ENCODE results near the gene AFAP1L2. TPM values are rescaled to one million over a fixed set of nuclear protein-coding genes. Genes with fewer than 3 reads are reported as not detected.
"Not testable (repeated sequence)": the region's sequence is repeated elsewhere in the genome, so short reads cannot be mapped to it uniquely, and the experiment has no call there.

Gene AFAP1L2
- total RNA-seq, 1 donor, result 7.3 TPM

GRCh38 chr10:114340816-114341215, 63.5 kb downstream of the AFAP1L2 start:
- H3K4me3 ChIP-seq (ENCODE audit: low read depth, low read length), result no peak overlapping the region
- no peak for TF ChIP-seq CTCF (IDR thresholded peaks at IDR 0.05; ENCODE audit: insufficient read depth, low read depth, low read length)
- no peak for DNase-seq (ENCODE audit: low read depth)

- H3K4me3 ChIP-seq (ENCODE audit: low read depth, low read length), result no peak overlapping the region
- no peak for TF ChIP-seq CTCF (IDR thresholded peaks at IDR 0.05; ENCODE audit: insufficient read depth, low read depth, low read length)
- peak; percentile 29 for DNase-seq (ENCODE audit: low read depth)
Measured at GRCh38 chr10:114337510-114338462, 66.5 kb downstream of the AFAP1L2 start.

- DNase-seq (ENCODE audit: low read depth), result no peak
- TF ChIP-seq CTCF (IDR thresholded peaks at IDR 0.05; ENCODE audit: insufficient read depth, low read depth, low read length), result no peak
- H3K4me3 ChIP-seq (ENCODE audit: low read depth, low read length), result no peak overlapping the region
Measured at GRCh38 chr10:114336823-114337509, 67.3 kb downstream of the AFAP1L2 start.

- no peak for TF ChIP-seq CTCF (IDR thresholded peaks at IDR 0.05; ENCODE audit: insufficient read depth, low read depth, low read length)
- peak; percentile 65 for DNase-seq (ENCODE audit: low read depth)
- no peak overlapping the region for H3K4me3 ChIP-seq (ENCODE audit: low read depth, low read length)
Measured at GRCh38 chr10:114335614-114336013, 68.7 kb downstream of the AFAP1L2 start.

GRCh38 chr10:114334301-114334700, 70.0 kb downstream of the AFAP1L2 start:
- peak; percentile 41 for DNase-seq (ENCODE audit: low read depth)
- no peak for TF ChIP-seq CTCF (IDR thresholded peaks at IDR 0.05; ENCODE audit: insufficient read depth, low read depth, low read length)
- H3K4me3 ChIP-seq (ENCODE audit: low read depth, low read length), result no peak overlapping the region

- not testable (repeated sequence) for DNase-seq (ENCODE audit: low read depth); H3K4me3 ChIP-seq (ENCODE audit: low read depth, low read length)
Measured at GRCh38 chr10:114333441-114333840, 70.9 kb downstream of the AFAP1L2 start.
